K562 (cell line): ENCODE results near the gene ETHE1. TPM values are rescaled to one million over a fixed set of nuclear protein-coding genes. Genes with fewer than 3 reads are reported as not detected.

Experiments
- BHLHE40 ChIP-seq: IDR thresholded peaks from 2 replicates; pipeline ENCODE4 v1.6.1; 2011; ENCODE audit warnings: low read length, improper control_type of control experiment
- CCNT2 ChIP-seq: IDR thresholded peaks from 2 replicates; pipeline ENCODE4 v1.6.1; 2011; ENCODE audit warnings: borderline replicate concordance, low read depth, mild to moderate bottlenecking, moderate library complexity, mixed read lengths, low read length; ENCODE audit not compliant: insufficient read length; ENCODE audit errors: extremely low read depth
- IRF2 ChIP-seq: sonication (generic); formaldehyde crosslinking; IDR thresholded peaks from 2 replicates; pipeline ENCODE4 v1.8.1; 2022; ENCODE audit warnings: mild to moderate bottlenecking, missing genetic modification reagents
- KDM5B ChIP-seq: fragments of 200-600 bp; sonication (generic); IDR thresholded peaks from 2 replicates; pipeline ENCODE4 v1.6.1; 2012; ENCODE audit warnings: low read depth, mild to moderate bottlenecking, moderate library complexity, low read length, control low read depth, inconsistent platforms; ENCODE audit not compliant: insufficient replicate concordance
- KLF1 ChIP-seq: fragments of 450-650 bp; IDR thresholded peaks from 2 replicates; pipeline ENCODE4 v1.6.1; 2016; ENCODE audit warnings: missing genetic modification characterization, missing compliant biosample characterization
- MAFK ChIP-seq: IDR thresholded peaks from 2 replicates; pipeline ENCODE4 v1.6.1; 2011; ENCODE audit warnings: low read length, improper control_type of control experiment
- MBD1 ChIP-seq: fragments of 250-450 bp; sonication (Bioruptor Pico); IDR thresholded peaks from 2 replicates; pipeline ENCODE4 v1.8.0; 2022; ENCODE audit warnings: inconsistent platforms
- POLR2H ChIP-seq: IDR thresholded peaks from 2 replicates; pipeline ENCODE4 v1.6.1; 2016; ENCODE audit warnings: missing genetic modification characterization, low read depth, mild to moderate bottlenecking, control low read depth, missing compliant biosample characterization, moderate library complexity
- RBM15 ChIP-seq: fragments of 200-400 bp; formaldehyde crosslinking; IDR thresholded peaks from 2 replicates; pipeline ENCODE4 v1.6.1; 2018; ENCODE audit warnings: mild to moderate bottlenecking, low read length, moderate library complexity; ENCODE audit not compliant: insufficient read depth
- SAFB ChIP-seq: fragments of 200-400 bp; formaldehyde crosslinking; IDR thresholded peaks from 2 replicates; pipeline ENCODE4 v1.6.1; 2017; ENCODE audit warnings: low read depth, low read length, borderline replicate concordance
- SAP30 ChIP-seq: fragments of 200-600 bp; sonication (generic); IDR thresholded peaks from 2 replicates; pipeline ENCODE4 v1.6.1; 2012; ENCODE audit warnings: borderline replicate concordance, low read depth, mild to moderate bottlenecking, moderate library complexity, low read length, control low read depth, inconsistent platforms; ENCODE audit not compliant: insufficient read depth, poor library complexity, severe bottlenecking
- SUPT5H ChIP-seq: fragments of 450-650 bp; IDR thresholded peaks from 2 replicates; pipeline ENCODE4 v1.6.1; 2016
- TAF1 ChIP-seq: IDR thresholded peaks from 2 replicates; pipeline ENCODE4 v1.6.1; 2011; ENCODE audit warnings: mild to moderate bottlenecking, low read length, moderate library complexity; ENCODE audit not compliant: insufficient read depth, control insufficient read depth, severe bottlenecking; ENCODE audit errors: extremely low read depth
- ZFX ChIP-seq: sonication (generic); formaldehyde crosslinking; IDR thresholded peaks from 2 replicates; pipeline ENCODE4 v1.8.0; 2022; ENCODE audit warnings: mild to moderate bottlenecking, missing genetic modification reagents, moderate library complexity
- ZKSCAN8 ChIP-seq: fragments of 200-800 bp; sonication (Bioruptor generic); IDR thresholded peaks from 2 replicates; pipeline ENCODE4 v1.6.1; 2016; ENCODE audit warnings: missing genetic modification characterization, missing compliant biosample characterization
- ZNF263 ChIP-seq: sonication (generic); formaldehyde crosslinking; IDR thresholded peaks from 2 replicates; pipeline ENCODE4 v1.8.0; 2022; ENCODE audit warnings: mild to moderate bottlenecking, missing genetic modification reagents, borderline replicate concordance
- ZNF41 ChIP-seq: fragments of 250-450 bp; sonication (Bioruptor Pico); conservative IDR thresholded peaks from 2 replicates; pipeline ENCODE4 v1.4.0; 2020; ENCODE audit warnings: mild to moderate bottlenecking
- polyA plus RNA-seq, 8 experiments: library from polyadenylated mRNA; depleted of rRNA in 4 of 8; stranded (reverse) in 5 of 8; unstranded in 3 of 8; fragments of >200 nt; fragmentation: Nextera tagmentation in 2 of 8; fragmentation: Illumina TruSeq in 1 of 8; extraction: Ambion mirVana in 2 of 8; extraction: Trizol in 1 of 8; gene quantifications; 2 replicates each; pipeline versions ENCODE4 v1.2.1 to v1.2.3, GENCODE V29; 2011 to 2014; ENCODE audit warnings: inconsistent platforms in 1 of 8, missing spikeins in 1 of 8
- total RNA-seq, 7 experiments: library from RNA; depleted of rRNA in 6 of 7; stranded (reverse); fragments of >200 nt in 6 of 7; fragmentation: Illumina TruSeq in 2 of 7; extraction: Trizol in 2 of 7; gene quantifications; 2 replicates each; pipeline versions ENCODE4 v1.2.1 to v1.2.3, GENCODE V29; 2011 to 2021; ENCODE audit warnings: low replicate concordance in 1 of 7
- TF ChIP-seq, protein P1 (sequence below): fragments of 450-650 bp; IDR thresholded peaks from 2 replicates; pipeline ENCODE4 v1.6.1; 2018; ENCODE audit warnings: mild to moderate bottlenecking, low read depth; ENCODE audit not compliant: partially characterized antibody
- TF ChIP-seq, protein P2 (sequence below): fragments of 250-450 bp; sonication (Bioruptor Pico); IDR thresholded peaks from 2 replicates; pipeline ENCODE4 v1.8.0; 2021; ENCODE audit warnings: borderline replicate concordance, mild to moderate bottlenecking, moderate library complexity; ENCODE audit not compliant: poor library complexity, severe bottlenecking
- TF ChIP-seq, protein P3 (sequence below): sonication (generic); formaldehyde crosslinking; IDR thresholded peaks from 2 replicates; pipeline ENCODE4 v1.8.0; 2022; ENCODE audit warnings: mild to moderate bottlenecking, missing genetic modification reagents

The ETHE1 gene
- total and polyA plus RNA-seq, 9 of the 15 experiments (the other 6 are each of a cell fraction or from before 2014, with no cell fraction given): 2.9 to 21.0 (median 10.2) TPM

DNA sequence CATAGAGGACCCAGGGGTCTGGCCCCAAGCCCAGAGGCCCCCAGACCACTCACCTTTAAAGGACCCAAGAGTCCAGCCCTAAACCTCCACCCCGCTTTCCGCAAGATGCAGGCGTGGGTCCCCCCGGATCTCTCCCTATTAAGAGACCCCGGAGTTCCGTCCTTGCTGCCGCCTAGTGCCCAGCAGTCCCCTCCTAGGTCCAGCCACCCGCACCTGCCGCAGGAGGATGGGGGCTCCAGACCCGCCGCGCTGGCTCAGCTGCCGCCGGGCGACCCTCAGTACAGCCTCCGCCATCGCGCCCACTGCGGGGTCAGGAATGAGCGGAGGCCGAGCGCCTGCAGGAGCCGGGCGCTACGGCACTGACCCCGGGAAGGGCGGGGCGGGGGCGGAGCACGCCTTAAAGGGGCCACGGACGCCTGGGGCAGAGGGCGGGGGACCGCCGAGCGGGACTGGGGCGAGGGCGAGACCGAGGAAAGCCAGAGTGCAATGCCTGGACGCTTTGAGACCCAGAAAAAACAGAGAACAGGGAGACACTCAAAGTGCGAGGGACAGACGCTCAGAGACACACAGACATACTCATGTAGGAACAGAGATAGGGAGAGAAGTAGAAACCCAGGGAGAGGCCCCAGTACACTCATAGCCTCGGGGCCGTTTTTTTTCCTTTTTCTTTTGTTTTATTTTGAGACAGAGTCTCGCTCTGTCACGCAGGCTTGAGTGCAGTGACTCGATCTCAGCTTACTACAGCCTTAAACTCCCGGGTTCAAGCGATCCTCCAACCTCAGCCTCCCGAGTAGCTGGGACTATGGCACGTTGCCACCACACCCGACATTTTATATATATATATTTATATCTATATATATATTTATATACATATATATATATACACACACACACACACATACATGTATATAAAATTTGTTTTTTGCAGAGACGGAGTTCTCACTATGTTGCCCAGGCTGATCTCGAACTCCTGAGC is at the start of gene ETHE1 (continued):
- TF ChIP-seq SAP30 (peak; percentile 37), BHLHE40 (no peak), CCNT2 (peak; percentile 41), KDM5B (peak; percentile 86), POLR2H (tag) (0 out of 2 replicates have a peak, but pooled peaks have one; percentile 12), SAFB (no peak), KLF1 (no peak), MAFK (no peak), TAF1 (peak; percentile 54), MBD1 (CRISPR knock-in tag) (no peak), RBM15 (no peak), SUPT5H (peak; percentile 72), ZNF263 (CRISPR knock-in tag) (no peak), ZNF41 (CRISPR knock-in tag) (no peak), ZKSCAN8 (no peak), ZFX (CRISPR knock-in tag) (peak; percentile 80), IRF2 (CRISPR knock-in tag) (no peak)
- TF ChIP-seq, protein P1, sequence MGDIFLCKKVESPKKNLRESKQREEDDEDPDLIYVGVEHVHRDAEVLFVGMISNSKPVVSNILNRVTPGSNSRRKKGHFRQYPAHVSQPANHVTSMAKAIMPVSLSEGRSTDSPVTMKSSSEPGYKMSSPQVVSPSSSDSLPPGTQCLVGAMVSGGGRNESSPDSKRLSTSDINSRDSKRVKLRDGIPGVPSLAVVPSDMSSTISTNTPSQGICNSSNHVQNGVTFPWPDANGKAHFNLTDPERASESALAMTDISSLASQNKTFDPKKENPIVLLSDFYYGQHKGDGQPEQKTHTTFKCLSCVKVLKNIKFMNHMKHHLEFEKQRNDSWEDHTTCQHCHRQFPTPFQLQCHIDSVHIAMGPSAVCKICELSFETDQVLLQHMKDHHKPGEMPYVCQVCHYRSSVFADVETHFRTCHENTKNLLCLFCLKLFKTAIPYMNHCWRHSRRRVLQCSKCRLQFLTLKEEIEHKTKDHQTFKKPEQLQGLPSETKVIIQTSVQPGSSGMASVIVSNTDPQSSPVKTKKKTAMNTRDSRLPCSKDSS: no peak
- TF ChIP-seq, protein P2, sequence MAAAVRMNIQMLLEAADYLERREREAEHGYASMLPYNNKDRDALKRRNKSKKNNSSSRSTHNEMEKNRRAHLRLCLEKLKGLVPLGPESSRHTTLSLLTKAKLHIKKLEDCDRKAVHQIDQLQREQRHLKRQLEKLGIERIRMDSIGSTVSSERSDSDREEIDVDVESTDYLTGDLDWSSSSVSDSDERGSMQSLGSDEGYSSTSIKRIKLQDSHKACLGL: no peak
- TF ChIP-seq, protein P3, sequence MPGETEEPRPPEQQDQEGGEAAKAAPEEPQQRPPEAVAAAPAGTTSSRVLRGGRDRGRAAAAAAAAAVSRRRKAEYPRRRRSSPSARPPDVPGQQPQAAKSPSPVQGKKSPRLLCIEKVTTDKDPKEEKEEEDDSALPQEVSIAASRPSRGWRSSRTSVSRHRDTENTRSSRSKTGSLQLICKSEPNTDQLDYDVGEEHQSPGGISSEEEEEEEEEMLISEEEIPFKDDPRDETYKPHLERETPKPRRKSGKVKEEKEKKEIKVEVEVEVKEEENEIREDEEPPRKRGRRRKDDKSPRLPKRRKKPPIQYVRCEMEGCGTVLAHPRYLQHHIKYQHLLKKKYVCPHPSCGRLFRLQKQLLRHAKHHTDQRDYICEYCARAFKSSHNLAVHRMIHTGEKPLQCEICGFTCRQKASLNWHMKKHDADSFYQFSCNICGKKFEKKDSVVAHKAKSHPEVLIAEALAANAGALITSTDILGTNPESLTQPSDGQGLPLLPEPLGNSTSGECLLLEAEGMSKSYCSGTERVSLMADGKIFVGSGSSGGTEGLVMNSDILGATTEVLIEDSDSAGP: peak; percentile 97
